ENCODE results near the gene UBE2V1. TPM values are rescaled to one million over a fixed set of nuclear protein-coding genes. Genes with fewer than 3 reads are reported as not detected.
A peak's percentile ranks its signal among the peaks of the same experiment; 100 is the strongest.

UBE2V1 gene
- polyA plus RNA-seq, 1 donor = 131 TPM

DNA sequence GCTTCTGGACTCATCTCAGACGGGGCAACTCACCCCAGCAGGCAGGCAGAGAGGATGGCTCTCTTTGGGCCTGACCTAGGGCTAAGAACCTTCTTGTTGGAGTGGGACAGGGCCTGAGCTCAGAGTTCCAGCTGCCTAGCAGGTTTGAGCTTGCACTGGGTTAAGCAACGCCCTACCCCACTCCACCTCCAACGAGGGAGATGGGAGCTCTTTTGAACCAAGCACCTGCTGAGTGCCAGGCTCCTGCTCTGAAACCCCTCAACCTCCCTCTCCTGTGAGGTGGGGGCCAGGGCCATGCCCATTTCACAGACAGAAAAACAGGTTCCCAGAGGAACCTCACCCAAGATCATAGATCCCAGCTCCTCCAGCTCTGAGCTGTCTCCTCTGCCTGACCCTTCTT is 75.8 kb downstream of the UBE2V1 start:
- H3K27ac ChIP-seq (ENCODE audit: low read length) = no peak overlapping the region
- no peak for DNase-seq
- no CpG with 5 or more reads among the region's 3 CpGs for WGBS (ENCODE audit: insufficient coverage, low lambda C conversion rate)

DNA sequence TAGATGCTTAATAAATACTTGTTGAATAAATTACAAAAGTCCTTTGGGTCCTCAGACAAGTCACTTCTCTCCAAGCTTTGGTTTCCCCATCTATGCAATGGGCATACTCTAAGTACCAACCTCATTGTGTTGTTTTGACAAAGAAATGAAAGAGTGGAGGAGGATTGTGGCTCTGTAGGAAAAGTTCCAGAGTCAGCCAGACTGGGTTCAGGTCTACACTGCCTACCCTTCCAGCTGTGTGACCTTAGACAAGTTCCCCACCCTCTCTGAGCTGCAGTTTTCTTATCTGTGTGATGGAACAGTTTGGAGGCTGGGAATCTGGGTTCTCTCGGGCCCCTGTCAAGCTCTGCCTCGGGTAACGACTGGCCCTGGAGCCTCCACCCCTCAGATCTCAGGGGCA is 76.2 kb downstream of the UBE2V1 start:
- peaks cover 12% of the 10 kb centered on the region for H3K4me1 ChIP-seq (ENCODE audit: control insufficient read depth, insufficient read depth, low read length)
- H3K27me3 ChIP-seq (ENCODE audit: control insufficient read depth, insufficient read depth, low read length) = no peaks in the 10 kb centered on the region
- H3K27ac ChIP-seq (ENCODE audit: low read length) = no peak overlapping the region
- no peaks in the 10 kb centered on the region for H3K36me3 ChIP-seq (ENCODE audit: control insufficient read depth, insufficient read depth, low read length)
- no peak overlapping the region for H3K4me3 ChIP-seq (ENCODE audit: low read length)
- WGBS (ENCODE audit: insufficient coverage, low lambda C conversion rate) = no CpG with 5 or more reads among the region's 3 CpGs
- DNase-seq = no peak
- no peaks in the 10 kb centered on the region for H3K9me3 ChIP-seq (ENCODE audit: control insufficient read depth, low read depth, low read length)

More for the DNA sequence above, 75.8 kb downstream of the UBE2V1 start:
- Histone ChIP-seq H3K9me3 (ENCODE audit: control insufficient read depth, low read depth, low read length) (no peaks in the 10 kb centered on the region), H3K27me3 (ENCODE audit: control insufficient read depth, insufficient read depth, low read length) (no peaks in the 10 kb centered on the region), H3K36me3 (ENCODE audit: control insufficient read depth, insufficient read depth, low read length) (no peaks in the 10 kb centered on the region), H3K4me3 (ENCODE audit: low read length) (no peak overlapping the region), H3K4me1 (ENCODE audit: control insufficient read depth, insufficient read depth, low read length) (peaks cover 12% of the 10 kb centered on the region)

- DNase-seq = no peak
- Histone ChIP-seq H3K27ac (ENCODE audit: low read length) (no peak overlapping the region), H3K4me1 (ENCODE audit: control insufficient read depth, insufficient read depth, low read length) (peaks cover 17% of the 10 kb centered on the region), H3K27me3 (ENCODE audit: control insufficient read depth, insufficient read depth, low read length) (no peaks in the 10 kb centered on the region), H3K36me3 (ENCODE audit: control insufficient read depth, insufficient read depth, low read length) (no peaks in the 10 kb centered on the region), H3K4me3 (ENCODE audit: low read length) (no peak overlapping the region), H3K9me3 (ENCODE audit: control insufficient read depth, low read depth, low read length) (no peaks in the 10 kb centered on the region)
- WGBS (ENCODE audit: insufficient coverage, low lambda C conversion rate) = no CpG with 5 or more reads among the region's 9 CpGs
Observed at GRCh38 chr20:50034567-50035180, 78.3 kb downstream of the UBE2V1 start.

DNA sequence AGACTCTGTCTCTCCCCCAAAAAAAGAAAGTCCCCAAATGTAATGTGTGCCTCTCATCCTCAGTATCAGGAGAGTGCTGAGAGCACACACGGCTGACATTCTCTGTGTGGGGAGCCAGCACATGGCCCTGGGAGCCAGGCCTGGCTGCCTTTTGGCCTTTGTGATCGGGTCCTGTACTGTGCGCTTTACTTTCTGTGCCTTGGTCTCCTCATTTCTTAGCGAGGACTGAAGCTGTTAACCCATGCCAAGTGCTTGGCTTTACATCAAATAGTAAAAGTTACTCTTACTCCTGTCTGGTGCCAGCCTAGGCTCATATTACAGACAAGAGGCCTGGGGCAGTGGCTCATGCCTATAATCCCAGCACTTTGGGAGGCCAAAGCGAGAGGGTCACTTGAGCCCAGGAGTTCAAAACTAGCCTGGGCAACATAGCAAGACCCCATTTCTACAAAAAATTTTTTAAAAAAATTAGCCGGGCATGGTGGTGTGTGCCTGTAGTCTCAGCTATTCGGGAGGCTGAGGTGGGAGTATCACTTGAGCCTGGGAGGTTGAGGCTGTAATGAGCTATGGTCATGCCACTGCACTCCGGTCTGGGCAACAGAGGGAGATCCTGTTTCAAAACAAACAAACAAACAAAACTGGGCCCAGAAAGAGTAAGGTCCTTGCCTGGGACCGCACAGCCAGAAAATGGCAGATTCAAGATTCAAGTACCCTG is 79.8 kb downstream of the UBE2V1 start:
- Histone ChIP-seq H3K4me3 (ENCODE audit: low read length) (no peak overlapping the region), H3K27ac (ENCODE audit: low read length) (peak overlapping the region; percentile 66), H3K4me1 (ENCODE audit: control insufficient read depth, insufficient read depth, low read length) (peaks cover 22% of the 10 kb centered on the region), H3K27me3 (ENCODE audit: control insufficient read depth, insufficient read depth, low read length) (no peaks in the 10 kb centered on the region), H3K36me3 (ENCODE audit: control insufficient read depth, insufficient read depth, low read length) (no peaks in the 10 kb centered on the region), H3K9me3 (ENCODE audit: control insufficient read depth, low read depth, low read length) (peaks cover 1% of the 10 kb centered on the region)
- WGBS (ENCODE audit: insufficient coverage, low lambda C conversion rate) = no CpG with 5 or more reads among the region's 9 CpGs
- no peak for DNase-seq

Other genes starting within 250 kb of the UBE2V1 start
- 14.4 TPM for gene SPATA2, start 197.6 kb downstream of the UBE2V1 start, polyA plus RNA-seq
- 125 TPM for gene RNF114, start 176.8 kb downstream of the UBE2V1 start, polyA plus RNA-seq
- 4.4 TPM for gene SNAI1, start 130.2 kb downstream of the UBE2V1 start, polyA plus RNA-seq
- gene PEDS1, start 40.6 kb upstream of the UBE2V1 start, polyA plus RNA-seq = 18.7 TPM
- 28.4 TPM for gene CEBPB, start 77.7 kb upstream of the UBE2V1 start, polyA plus RNA-seq